Measurements from ENCODE around the gene SAT1. TPM values are rescaled to one million over a fixed set of nuclear protein-coding genes. Genes with fewer than 3 reads are reported as not detected.
A peak's percentile ranks its signal among the peaks of the same experiment; 100 is the strongest.

SAT1 gene
- total and polyA plus RNA-seq, 4 donors: 606 to 2,339 (median 1,213) TPM

GRCh38 chrX:23754664-23755063, 28.3 kb upstream of the SAT1 start:
- 76 to 100% methylated on average over 1 of the region's 1 CpG for WGBS, 2 donors
- TF ChIP-seq CTCF (IDR thresholded peaks at IDR 0.05; ENCODE audit: control extremely low read depth, extremely low read depth): no peak
- ATAC-seq (ENCODE audit: insufficient read depth, low FRiP score): no peak

GRCh38 chrX:23756165-23756564, 26.8 kb upstream of the SAT1 start:
- 0 to 1% methylated on average over 4 of the region's 4 CpGs for WGBS, 2 donors
- peaks cover 0 to 2% (median 0%) of the 10 kb centered on the region in 4 donors for H3K9me3 ChIP-seq (ENCODE audit: control insufficient read depth in 4 of 4, insufficient read depth in 3 of 4, low read length in 3 of 4)
- peak; percentile 58 to 64 (median 59) for DNase-seq
- peak; percentile 47 for ATAC-seq (ENCODE audit: insufficient read depth, low FRiP score)
- peak; percentile 40 for TF ChIP-seq CTCF (IDR thresholded peaks at IDR 0.05; ENCODE audit: control extremely low read depth, extremely low read depth)
- H3K27ac ChIP-seq (ENCODE audit: low read depth in 1 of 2, low read length in 1 of 2): no peak overlapping the region
- H3K9ac ChIP-seq (ENCODE audit: insufficient read depth in 1 of 2, low read length in 2 of 2): no peak overlapping the region
- no peaks in the 10 kb centered on the region for H3K36me3 ChIP-seq (ENCODE audit: control insufficient read depth in 4 of 4, insufficient read depth in 4 of 4, low read length in 4 of 4)
- peaks cover 0 to 2% (median 0%) of the 10 kb centered on the region in 3 donors for H3K27me3 ChIP-seq (ENCODE audit: control insufficient read depth in 3 of 3, insufficient read depth in 3 of 3, low read length in 2 of 3)
- no peak overlapping the region for H3K4me3 ChIP-seq
- H3K4me1 ChIP-seq (ENCODE audit: control insufficient read depth in 5 of 5, insufficient read depth in 5 of 5, low read length in 5 of 5): peaks cover 0 to 1% (median 0%) of the 10 kb centered on the region in 5 donors

More at GRCh38 chrX:23754664-23755063, 28.3 kb upstream of the SAT1 start:
- Histone ChIP-seq H3K9ac (ENCODE audit: insufficient read depth in 1 of 2, low read length in 2 of 2) (no peak overlapping the region), H3K27ac (ENCODE audit: low read depth in 1 of 2, low read length in 1 of 2) (no peak overlapping the region), H3K27me3 (ENCODE audit: control insufficient read depth in 3 of 3, insufficient read depth in 3 of 3, low read length in 2 of 3) (no peaks in the 10 kb centered on the region), H3K36me3 (ENCODE audit: control insufficient read depth in 4 of 4, insufficient read depth in 4 of 4, low read length in 4 of 4) (no peaks in the 10 kb centered on the region), H3K4me3 (no peak overlapping the region), H3K9me3 (ENCODE audit: control insufficient read depth in 4 of 4, insufficient read depth in 3 of 4, low read length in 3 of 4) (peaks cover 0 to 2% (median 0%) of the 10 kb centered on the region in 4 donors), H3K4me1 (ENCODE audit: control insufficient read depth in 5 of 5, insufficient read depth in 5 of 5, low read length in 5 of 5) (peaks cover 0 to 1% (median 0%) of the 10 kb centered on the region in 5 donors)
- DNase-seq: no peak

- Histone ChIP-seq H3K27me3 (ENCODE audit: control insufficient read depth in 3 of 3, insufficient read depth in 3 of 3, low read length in 2 of 3) (peaks cover 0 to 2% (median 2%) of the 10 kb centered on the region in 3 donors), H3K4me1 (ENCODE audit: control insufficient read depth in 5 of 5, insufficient read depth in 5 of 5, low read length in 5 of 5) (no peaks in the 10 kb centered on the region), H3K9ac (ENCODE audit: insufficient read depth in 1 of 2, low read length in 2 of 2) (no peak overlapping the region), H3K4me3 (no peak overlapping the region), H3K9me3 (ENCODE audit: control insufficient read depth in 4 of 4, insufficient read depth in 3 of 4, low read length in 3 of 4) (no peaks in the 10 kb centered on the region), H3K36me3 (ENCODE audit: control insufficient read depth in 4 of 4, insufficient read depth in 4 of 4, low read length in 4 of 4) (no peaks in the 10 kb centered on the region), H3K27ac (ENCODE audit: low read depth in 1 of 2, low read length in 1 of 2) (no peak overlapping the region)
- DNase-seq: peak in 2 of 3 donors; percentile 29 to 53
- ATAC-seq (ENCODE audit: insufficient read depth, low FRiP score): no peak
- 77 to 94% methylated on average over 2 of the region's 2 CpGs for WGBS, 2 donors
- TF ChIP-seq CTCF (IDR thresholded peaks at IDR 0.05; ENCODE audit: control extremely low read depth, extremely low read depth): no peak
Observed at GRCh38 chrX:23759821-23760220, 23.2 kb upstream of the SAT1 start.
